Peyer's patch (tissue), 4 donors: Measurements from ENCODE around the gene TRIM5. TPM values are rescaled to one million over a fixed set of nuclear protein-coding genes. Genes with fewer than 3 reads are reported as not detected.

ENCODE experiments used
- DNase-seq, 3 donors: peaks; one replicate each; pipeline ENCODE4 v3.0.0-alpha.2; 2017 to 2019
- H3K27ac ChIP-seq, 4 donors: fragments of 200-600 bp; sonication (generic); one replicate each; pipeline ENCODE4 v1.5.1; 2016 to 2019
- H3K27me3 ChIP-seq, 2 donors: fragments of 200-600 bp; sonication (generic); one replicate each; pipeline ENCODE4 v1.5.1; 2019
- H3K36me3 ChIP-seq, 3 donors: fragments of 200-600 bp; sonication (generic); one replicate each; pipeline ENCODE4 v1.5.1; 2016 to 2019
- H3K4me1 ChIP-seq, 4 donors: fragments of 200-600 bp; sonication (generic); one replicate each; pipeline ENCODE4 v1.5.1; 2016 to 2019
- H3K4me3 ChIP-seq, 4 donors: fragments of 200-600 bp; sonication (generic); 1 replicate in 3 of 4; 2 replicates in 1 of 4; pipeline ENCODE4 v1.5.1; 2016 to 2019; ENCODE audit warnings: mild to moderate bottlenecking in 1 of 4
- H3K9me3 ChIP-seq, 4 donors: fragments of 200-600 bp; sonication (generic); one replicate each; pipeline ENCODE4 v1.5.1; 2016 to 2019; ENCODE audit warnings: mild to moderate bottlenecking in 1 of 4
- POLR2A ChIP-seq, 2 donors: fragments of 450-650 bp; IDR thresholded peaks; one replicate each; pipeline ENCODE4 v1.5.1; 2017; ENCODE audit warnings: antibody characterized with exemption in 2 of 2, mild to moderate bottlenecking in 2 of 2, moderate library complexity in 2 of 2
- total RNA-seq, 4 donors: library from RNA; depleted of rRNA; stranded (reverse); fragments of >200 nt; gene quantifications; one replicate each; pipeline ENCODE4 v1.1.0, GENCODE V29; 2016
- TF ChIP-seq, protein P1 (sequence below), 6 experiments: fragments of 450-650 bp in 4 of 6; fragments of 200-600 bp in 2 of 6; sonication (generic) in 1 of 6; IDR thresholded peaks; one replicate each; pipeline ENCODE4 v1.5.1; 2017 to 2019; ENCODE audit warnings: antibody characterized with exemption in 6 of 6, mild to moderate bottlenecking in 3 of 6, moderate library complexity in 1 of 6

The TRIM5 gene
- total RNA-seq, 4 donors from 2014 or later = 8.1 to 55.3 (median 21.3) TPM

DNA sequence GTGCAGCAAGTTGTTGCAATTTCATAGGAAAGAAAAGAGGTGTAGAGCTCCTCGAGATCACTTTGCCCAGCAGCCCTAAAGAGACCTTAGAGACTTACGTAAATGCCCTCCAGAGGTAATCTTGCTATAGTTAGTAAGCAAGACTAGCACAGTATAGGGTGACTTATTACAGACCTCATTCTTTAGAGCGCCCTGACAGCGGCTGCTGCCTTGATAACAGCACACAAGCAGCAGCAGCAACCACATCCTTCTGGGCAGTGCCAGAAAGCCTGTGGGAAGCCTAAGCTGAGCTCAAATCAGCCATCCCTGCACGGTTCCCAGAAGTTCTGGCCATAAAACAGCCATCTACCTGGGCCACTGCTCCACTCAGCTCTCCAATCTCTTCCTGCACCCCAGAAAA, 28.8 kb upstream of the TRIM5 start:
- no peak overlapping the region for H3K4me3 ChIP-seq
- H3K36me3 ChIP-seq = peaks cover 0 to 7% (median 0%) of the 10 kb centered on the region in 3 donors
- H3K9me3 ChIP-seq = no peaks in the 10 kb centered on the region
- H3K27ac ChIP-seq = no peak overlapping the region
- no peaks in the 10 kb centered on the region for H3K4me1 ChIP-seq
- TF ChIP-seq POLR2A (IDR thresholded peaks at IDR 0.05) = no peak
- TF ChIP-seq, protein P1, sequence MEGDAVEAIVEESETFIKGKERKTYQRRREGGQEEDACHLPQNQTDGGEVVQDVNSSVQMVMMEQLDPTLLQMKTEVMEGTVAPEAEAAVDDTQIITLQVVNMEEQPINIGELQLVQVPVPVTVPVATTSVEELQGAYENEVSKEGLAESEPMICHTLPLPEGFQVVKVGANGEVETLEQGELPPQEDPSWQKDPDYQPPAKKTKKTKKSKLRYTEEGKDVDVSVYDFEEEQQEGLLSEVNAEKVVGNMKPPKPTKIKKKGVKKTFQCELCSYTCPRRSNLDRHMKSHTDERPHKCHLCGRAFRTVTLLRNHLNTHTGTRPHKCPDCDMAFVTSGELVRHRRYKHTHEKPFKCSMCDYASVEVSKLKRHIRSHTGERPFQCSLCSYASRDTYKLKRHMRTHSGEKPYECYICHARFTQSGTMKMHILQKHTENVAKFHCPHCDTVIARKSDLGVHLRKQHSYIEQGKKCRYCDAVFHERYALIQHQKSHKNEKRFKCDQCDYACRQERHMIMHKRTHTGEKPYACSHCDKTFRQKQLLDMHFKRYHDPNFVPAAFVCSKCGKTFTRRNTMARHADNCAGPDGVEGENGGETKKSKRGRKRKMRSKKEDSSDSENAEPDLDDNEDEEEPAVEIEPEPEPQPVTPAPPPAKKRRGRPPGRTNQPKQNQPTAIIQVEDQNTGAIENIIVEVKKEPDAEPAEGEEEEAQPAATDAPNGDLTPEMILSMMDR (IDR thresholded peaks at IDR 0.05) = no peak
- no peak for DNase-seq
- no peaks in the 10 kb centered on the region for H3K27me3 ChIP-seq

DNA sequence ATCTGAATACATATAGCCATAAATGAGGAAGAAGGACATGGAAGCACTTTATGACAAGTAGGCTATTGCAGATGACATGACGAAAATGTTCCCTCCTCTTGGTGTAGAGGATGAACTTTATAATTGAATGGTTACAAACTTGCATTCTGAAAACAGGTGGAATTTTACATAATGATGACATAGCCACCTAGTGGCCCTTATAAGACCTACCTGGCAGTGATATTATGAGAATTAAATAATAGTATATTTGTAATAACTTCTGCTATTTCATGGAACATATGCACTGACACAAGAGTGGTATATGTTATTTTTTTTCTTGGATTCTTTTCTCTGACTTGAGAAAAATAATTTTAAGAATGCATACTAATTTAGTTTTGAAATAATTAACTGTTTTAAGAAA, 27.6 kb upstream of the TRIM5 start:
- no peaks in the 10 kb centered on the region for H3K4me1 ChIP-seq
- H3K27me3 ChIP-seq = no peaks in the 10 kb centered on the region
- H3K9me3 ChIP-seq = no peaks in the 10 kb centered on the region
- no peak overlapping the region for H3K27ac ChIP-seq
- DNase-seq = no peak
- TF ChIP-seq POLR2A (IDR thresholded peaks at IDR 0.05) = no peak
- TF ChIP-seq, protein P1 (IDR thresholded peaks at IDR 0.05) = peak; percentile 21 to 61 (median 54)
- peaks cover 0 to 18% (median 0%) of the 10 kb centered on the region in 3 donors for H3K36me3 ChIP-seq
- H3K4me3 ChIP-seq = no peak overlapping the region

DNA sequence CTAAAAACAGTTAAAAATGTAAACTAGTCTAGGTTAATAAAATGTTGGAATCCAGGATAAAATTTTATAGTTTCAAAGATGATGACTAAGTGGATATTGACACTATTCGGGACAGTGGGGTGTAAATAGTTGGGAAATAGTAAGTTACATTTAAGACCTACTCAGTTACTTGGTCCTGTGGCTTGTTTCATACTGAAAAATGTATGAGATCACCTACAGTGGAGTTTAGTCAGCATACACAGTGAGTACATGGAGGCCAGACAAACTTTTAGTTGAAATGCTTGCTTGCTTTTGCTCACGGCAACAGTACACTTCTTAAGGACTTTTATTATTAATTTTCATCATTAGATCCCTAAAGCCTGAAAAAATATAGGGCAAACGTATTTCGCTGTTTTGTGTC, 20.8 kb upstream of the TRIM5 start:
- no peaks in the 10 kb centered on the region for H3K27me3 ChIP-seq
- no peak overlapping the region for H3K27ac ChIP-seq
- no peaks in the 10 kb centered on the region for H3K9me3 ChIP-seq
- peaks cover 0 to 3% (median 0%) of the 10 kb centered on the region in 4 donors for H3K4me1 ChIP-seq
- no peak overlapping the region for H3K4me3 ChIP-seq
- TF ChIP-seq, protein P1 (IDR thresholded peaks at IDR 0.05) = no peak
- TF ChIP-seq POLR2A (IDR thresholded peaks at IDR 0.05) = no peak
- H3K36me3 ChIP-seq = peaks cover 0 to 37% (median 5%) of the 10 kb centered on the region in 3 donors
- no peak for DNase-seq

DNA sequence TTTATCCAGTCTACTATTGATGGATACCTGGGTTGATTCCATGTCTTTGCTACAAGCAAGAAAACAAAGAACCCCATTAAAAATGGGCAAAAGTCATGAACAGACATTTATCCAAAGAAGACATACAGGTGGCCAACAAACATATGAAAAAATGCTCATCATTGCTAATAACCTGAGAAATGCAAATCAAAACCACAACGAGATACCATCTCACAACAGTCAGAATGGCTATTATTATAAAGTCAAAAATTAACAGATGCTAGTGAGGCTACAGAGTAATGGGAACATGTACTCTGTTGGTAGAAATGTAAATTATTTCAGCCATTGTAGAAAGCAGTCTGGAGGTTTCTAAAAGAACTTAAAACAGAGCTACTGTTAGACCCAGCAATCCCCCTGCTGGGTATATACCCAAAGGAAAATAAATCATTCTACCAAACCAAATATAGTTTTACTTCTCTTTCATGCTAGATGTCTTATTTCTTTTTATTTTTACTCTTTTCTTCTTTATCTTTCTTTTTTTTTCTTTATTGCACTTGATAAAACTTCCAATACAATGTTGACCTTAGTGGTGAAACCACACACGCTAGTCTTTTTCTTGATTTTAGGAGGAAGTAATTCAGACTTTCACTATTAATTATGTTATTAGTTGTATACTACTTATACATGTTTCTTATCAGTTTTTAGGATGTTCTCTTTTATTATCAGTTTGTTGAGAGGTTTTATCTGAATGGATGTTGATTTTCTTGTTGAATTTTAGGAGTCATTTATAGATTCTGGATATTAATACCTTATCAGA, 19.1 kb upstream of the TRIM5 start:
- H3K27ac ChIP-seq = no peak overlapping the region
- H3K36me3 ChIP-seq = peaks cover 0 to 33% (median 5%) of the 10 kb centered on the region in 3 donors

DNA sequence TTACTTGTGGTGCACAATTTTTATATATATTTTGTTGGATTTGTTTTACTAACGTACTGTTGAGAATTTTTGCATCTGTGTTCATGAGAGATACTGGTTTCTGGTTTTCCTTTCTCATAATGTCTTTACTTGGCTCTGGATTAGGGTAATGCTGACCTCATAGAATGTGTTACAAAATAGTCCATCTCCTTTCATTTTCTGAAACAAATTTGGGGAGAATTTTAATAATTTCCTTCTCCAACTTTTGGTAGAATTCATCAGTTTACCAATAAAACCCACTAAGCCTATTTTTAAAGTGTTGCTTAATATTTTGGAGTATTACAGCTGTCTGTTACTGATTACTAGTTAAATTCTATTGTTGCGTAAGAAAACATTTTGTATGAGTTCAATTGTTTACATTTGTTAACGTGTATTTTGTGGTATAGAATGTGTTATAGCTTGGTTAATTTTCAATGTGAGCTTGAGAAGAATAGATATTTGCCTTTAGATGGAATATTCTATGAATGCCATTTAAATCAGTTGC, 16.2 kb upstream of the TRIM5 start:
- Histone ChIP-seq H3K27ac (peak overlapping the region in 1 of 4 donors; percentile 38), H3K4me1 (peaks cover 0 to 3% (median 0%) of the 10 kb centered on the region in 4 donors), H3K4me3 (no peak overlapping the region), H3K36me3 (peaks cover 0 to 22% (median 0%) of the 10 kb centered on the region in 3 donors), H3K27me3 (no peaks in the 10 kb centered on the region), H3K9me3 (no peaks in the 10 kb centered on the region)
- DNase-seq = no peak
- no peak for TF ChIP-seq POLR2A (IDR thresholded peaks at IDR 0.05)
- TF ChIP-seq, protein P1 (IDR thresholded peaks at IDR 0.05) = no peak

More for the DNA sequence above, 19.1 kb upstream of the TRIM5 start:
- Histone ChIP-seq H3K27me3 (no peaks in the 10 kb centered on the region), H3K9me3 (no peaks in the 10 kb centered on the region), H3K4me3 (no peak overlapping the region), H3K4me1 (peaks cover 0 to 3% (median 0%) of the 10 kb centered on the region in 4 donors)
- no peak for DNase-seq
- TF ChIP-seq POLR2A (IDR thresholded peaks at IDR 0.05) = no peak
- TF ChIP-seq, protein P1 (IDR thresholded peaks at IDR 0.05) = no peak
